ENCODE measurements around the gene STRIP2. TPM values are rescaled to one million over a fixed set of nuclear protein-coding genes. Genes with fewer than 3 reads are reported as not detected.

The STRIP2 gene
- total RNA-seq, 1 experiment from 2014 or later = 5.1 TPM

- in situ Hi-C loops (cut with HindIII; ENCODE audit: low pct_unique_long_range_greater_than_20kb, low sequenced_read_pairs) = no loop called here
- peaks cover 3% of the 10 kb centered on the region; the same call in 1 of the 2 replicates for H3K9me3 ChIP-seq (ENCODE audit: control insufficient read depth, insufficient read depth, low read depth, low read length)
- no peak overlapping the region for H3K4me3 ChIP-seq (ENCODE audit: low read depth in 2 of 2, low read length in 2 of 2)
- intact Hi-C loops (cut with micrococcal nuclease; ENCODE audit: unreplicated experiment) = no loop called here
- POLR2A ChIA-PET = no interaction called here
- H3K36me3 ChIP-seq (ENCODE audit: control insufficient read depth, insufficient read depth, low read length) = no peaks in the 10 kb centered on the region
- TF ChIP-seq, protein P1, sequence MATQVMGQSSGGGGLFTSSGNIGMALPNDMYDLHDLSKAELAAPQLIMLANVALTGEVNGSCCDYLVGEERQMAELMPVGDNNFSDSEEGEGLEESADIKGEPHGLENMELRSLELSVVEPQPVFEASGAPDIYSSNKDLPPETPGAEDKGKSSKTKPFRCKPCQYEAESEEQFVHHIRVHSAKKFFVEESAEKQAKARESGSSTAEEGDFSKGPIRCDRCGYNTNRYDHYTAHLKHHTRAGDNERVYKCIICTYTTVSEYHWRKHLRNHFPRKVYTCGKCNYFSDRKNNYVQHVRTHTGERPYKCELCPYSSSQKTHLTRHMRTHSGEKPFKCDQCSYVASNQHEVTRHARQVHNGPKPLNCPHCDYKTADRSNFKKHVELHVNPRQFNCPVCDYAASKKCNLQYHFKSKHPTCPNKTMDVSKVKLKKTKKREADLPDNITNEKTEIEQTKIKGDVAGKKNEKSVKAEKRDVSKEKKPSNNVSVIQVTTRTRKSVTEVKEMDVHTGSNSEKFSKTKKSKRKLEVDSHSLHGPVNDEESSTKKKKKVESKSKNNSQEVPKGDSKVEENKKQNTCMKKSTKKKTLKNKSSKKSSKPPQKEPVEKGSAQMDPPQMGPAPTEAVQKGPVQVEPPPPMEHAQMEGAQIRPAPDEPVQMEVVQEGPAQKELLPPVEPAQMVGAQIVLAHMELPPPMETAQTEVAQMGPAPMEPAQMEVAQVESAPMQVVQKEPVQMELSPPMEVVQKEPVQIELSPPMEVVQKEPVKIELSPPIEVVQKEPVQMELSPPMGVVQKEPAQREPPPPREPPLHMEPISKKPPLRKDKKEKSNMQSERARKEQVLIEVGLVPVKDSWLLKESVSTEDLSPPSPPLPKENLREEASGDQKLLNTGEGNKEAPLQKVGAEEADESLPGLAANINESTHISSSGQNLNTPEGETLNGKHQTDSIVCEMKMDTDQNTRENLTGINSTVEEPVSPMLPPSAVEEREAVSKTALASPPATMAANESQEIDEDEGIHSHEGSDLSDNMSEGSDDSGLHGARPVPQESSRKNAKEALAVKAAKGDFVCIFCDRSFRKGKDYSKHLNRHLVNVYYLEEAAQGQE (IDR thresholded peaks at IDR 0.05; ENCODE audit: insufficient read depth in 1 of 2, low read depth in 2 of 2, low read length in 1 of 2) = no peak
- TF ChIP-seq POLR2AphosphoS5 (IDR thresholded peaks at IDR 0.05; ENCODE audit: low read depth, low read length) (no peak), TCF7L2 (IDR thresholded peaks at IDR 0.05; ENCODE audit: low read depth, low read length) (no peak), SIN3A (IDR thresholded peaks at IDR 0.05; ENCODE audit: borderline replicate concordance, insufficient read depth, low read depth, low read length) (no peak)
- TF ChIP-seq, protein P2, sequence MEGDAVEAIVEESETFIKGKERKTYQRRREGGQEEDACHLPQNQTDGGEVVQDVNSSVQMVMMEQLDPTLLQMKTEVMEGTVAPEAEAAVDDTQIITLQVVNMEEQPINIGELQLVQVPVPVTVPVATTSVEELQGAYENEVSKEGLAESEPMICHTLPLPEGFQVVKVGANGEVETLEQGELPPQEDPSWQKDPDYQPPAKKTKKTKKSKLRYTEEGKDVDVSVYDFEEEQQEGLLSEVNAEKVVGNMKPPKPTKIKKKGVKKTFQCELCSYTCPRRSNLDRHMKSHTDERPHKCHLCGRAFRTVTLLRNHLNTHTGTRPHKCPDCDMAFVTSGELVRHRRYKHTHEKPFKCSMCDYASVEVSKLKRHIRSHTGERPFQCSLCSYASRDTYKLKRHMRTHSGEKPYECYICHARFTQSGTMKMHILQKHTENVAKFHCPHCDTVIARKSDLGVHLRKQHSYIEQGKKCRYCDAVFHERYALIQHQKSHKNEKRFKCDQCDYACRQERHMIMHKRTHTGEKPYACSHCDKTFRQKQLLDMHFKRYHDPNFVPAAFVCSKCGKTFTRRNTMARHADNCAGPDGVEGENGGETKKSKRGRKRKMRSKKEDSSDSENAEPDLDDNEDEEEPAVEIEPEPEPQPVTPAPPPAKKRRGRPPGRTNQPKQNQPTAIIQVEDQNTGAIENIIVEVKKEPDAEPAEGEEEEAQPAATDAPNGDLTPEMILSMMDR (IDR thresholded peaks at IDR 0.05) = no peak
- no peak overlapping the region for H3K27ac ChIP-seq (ENCODE audit: low read length)
- DNase-seq (ENCODE audit: low read depth, low spot score) = no peak
- ATAC-seq = no peak
- CTCF ChIA-PET = no interaction called here
- no peaks in the 10 kb centered on the region for H3K27me3 ChIP-seq (ENCODE audit: control insufficient read depth, insufficient read depth, low read length)
- BruUV-seq (replicated peaks) = no TSS peak
- no peaks in the 10 kb centered on the region for H3K4me1 ChIP-seq (ENCODE audit: control insufficient read depth, insufficient read depth, low read length)
Measured at GRCh38 chr7:129450295-129450694, 16.1 kb downstream of the STRIP2 start.

DNA sequence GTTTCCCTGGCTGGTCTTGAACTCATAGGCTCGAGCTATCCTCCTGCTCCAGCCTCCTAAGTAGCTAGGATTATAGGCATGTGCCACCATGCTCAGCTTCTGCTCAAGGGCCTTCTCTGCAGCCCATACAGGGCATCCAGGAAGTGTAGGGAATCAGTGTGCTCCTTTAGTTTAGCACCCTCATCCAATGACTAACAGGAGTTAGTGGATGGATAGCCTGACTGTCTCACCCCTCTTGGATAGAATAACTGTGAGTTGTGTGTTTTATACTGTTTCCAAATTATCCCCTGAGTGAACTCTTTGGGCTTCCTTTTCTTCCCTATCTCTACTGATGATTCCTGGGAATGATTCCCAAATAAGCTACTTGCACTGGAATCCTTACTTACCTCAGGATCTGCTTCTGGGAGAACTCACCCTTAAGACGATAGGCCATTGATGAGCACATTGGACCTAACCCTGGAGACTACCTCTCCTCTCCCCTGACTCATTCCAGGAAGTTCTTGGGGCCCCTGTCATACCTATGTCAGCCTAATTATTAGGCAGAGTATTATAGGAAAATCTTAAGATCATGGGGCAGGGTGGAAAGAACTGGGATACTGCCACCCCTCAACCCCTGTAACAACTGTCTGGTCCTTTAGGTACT, 18.5 kb downstream of the STRIP2 start:
- H3K4me1 ChIP-seq (ENCODE audit: control insufficient read depth, insufficient read depth, low read length) = no peaks in the 10 kb centered on the region
- CTCF ChIA-PET = no interaction called here
- POLR2A ChIA-PET = no interaction called here
- H3K27me3 ChIP-seq (ENCODE audit: control insufficient read depth, insufficient read depth, low read length) = no peaks in the 10 kb centered on the region
- H3K4me3 ChIP-seq (ENCODE audit: low read depth in 2 of 2, low read length in 2 of 2) = no peak overlapping the region
- TF ChIP-seq, protein P1 (IDR thresholded peaks at IDR 0.05; ENCODE audit: insufficient read depth in 1 of 2, low read depth in 2 of 2, low read length in 1 of 2) = no peak
- TF ChIP-seq, protein P2 (IDR thresholded peaks at IDR 0.05) = no peak
- TF ChIP-seq POLR2AphosphoS5 (IDR thresholded peaks at IDR 0.05; ENCODE audit: low read depth, low read length) (no peak), TCF7L2 (IDR thresholded peaks at IDR 0.05; ENCODE audit: low read depth, low read length) (no peak), SIN3A (IDR thresholded peaks at IDR 0.05; ENCODE audit: borderline replicate concordance, insufficient read depth, low read depth, low read length) (no peak)
- H3K36me3 ChIP-seq (ENCODE audit: control insufficient read depth, insufficient read depth, low read length) = no peaks in the 10 kb centered on the region
- H3K27ac ChIP-seq (ENCODE audit: low read length) = no peak overlapping the region
- H3K9me3 ChIP-seq (ENCODE audit: control insufficient read depth, insufficient read depth, low read depth, low read length) = peaks cover 3% of the 10 kb centered on the region; the same call in 1 of the 2 replicates
- no peak for ATAC-seq
- intact Hi-C loops (cut with micrococcal nuclease; ENCODE audit: unreplicated experiment) = no loop called here
- no TSS peak for BruUV-seq (replicated peaks)
- in situ Hi-C loops (cut with HindIII; ENCODE audit: low pct_unique_long_range_greater_than_20kb, low sequenced_read_pairs) = no loop called here
- no peak for DNase-seq (ENCODE audit: low read depth, low spot score)

All from Panc1 (cell line).